Activated T-helper 2 cell treated with anti-CD3 and anti-CD28 coated beads, Interferon-gamma antibody, Interleukin-2, Interleukin-4, amounts not matched to agents 10 μg/mL and 5 μg/mL and 100 μg/mL, durations not matched to agents 14 hours and 24 hours and 36 hours (primary cell): ENCODE measurements around the gene CEACAM8. TPM values are rescaled to one million over a fixed set of nuclear protein-coding genes. Genes with fewer than 3 reads are reported as not detected.
"Not testable (repeated sequence)": the region's sequence is repeated elsewhere in the genome, so short reads cannot be mapped to it uniquely, and the experiment has no call there.

Source experiments
- DNase-seq: peaks from one replicate; pipeline ENCODE4 v3.0.0; 2021; ENCODE audit warnings: low spot score
- H3K27ac Mint-ChIP-seq: one replicate; pipeline ENCODE4 v1.8.0; 2021; ENCODE audit warnings: mixed read lengths
- H3K27me3 Mint-ChIP-seq: one replicate; pipeline ENCODE4 v1.8.0; 2021; ENCODE audit warnings: low read depth, mixed read lengths
- H3K36me3 Mint-ChIP-seq: one replicate; pipeline ENCODE4 v1.8.0; 2021; ENCODE audit warnings: low read depth, mixed read lengths
- H3K4me1 Mint-ChIP-seq: one replicate; pipeline ENCODE4 v1.8.0; 2021; ENCODE audit warnings: low read depth, mixed read lengths
- H3K4me3 Mint-ChIP-seq: one replicate; pipeline ENCODE4 v1.8.0; 2021; ENCODE audit warnings: low read depth, mild to moderate bottlenecking, moderate library complexity, mixed read lengths
- H3K9me3 Mint-ChIP-seq: one replicate; pipeline ENCODE4 v1.8.0; 2021; ENCODE audit warnings: mixed read lengths
- intact Hi-C: fragments of 100-400 bp; cut with micrococcal nuclease; formaldehyde crosslinking; loops from one replicate; pipeline ENCODE4 v1.15.1; 2023
- total RNA-seq: library from RNA; stranded (reverse); gene quantifications from 2 replicates; pipeline ENCODE4 v1.2.3, GENCODE V29; 2022

Gene CEACAM8
- not detected in 2 replicates for total RNA-seq

- intact Hi-C loops, result no loop called here
- no peak for DNase-seq
- peaks cover 8% of the 10 kb centered on the region for H3K27me3 Mint-ChIP-seq
- no peaks in the 10 kb centered on the region for H3K36me3 Mint-ChIP-seq
- no peak within 1 kb of the TSS for H3K4me3 Mint-ChIP-seq
- no peak within 1 kb of the TSS for H3K27ac Mint-ChIP-seq
- H3K4me1 Mint-ChIP-seq, result no peaks in the 10 kb centered on the region
- no peaks in the 10 kb centered on the region for H3K9me3 Mint-ChIP-seq
These were observed at the start of gene CEACAM8 for GRCh38 chr19:42594617-42595489. TSS of gene CEACAM8 (minus strand) at chr19:42594924. CDS start at chr19:42594828, 96 bp downstream.

GRCh38 chr19:42639324-42640092 lies 44.8 kb upstream of the CEACAM8 start:
- H3K9me3 Mint-ChIP-seq, H3K4me1 Mint-ChIP-seq, H3K4me3 Mint-ChIP-seq, H3K27ac Mint-ChIP-seq, DNase-seq, H3K36me3 Mint-ChIP-seq: not testable (repeated sequence)
- peaks cover 10% of the 10 kb centered on the region for H3K27me3 Mint-ChIP-seq
- intact Hi-C loops, result loop anchor here (10.0 kb wide), 1 partner anchor 125 kb away; the partner anchor contains the start of gene PSG8

- Mint-ChIP-seq H3K4me1 (peaks cover 20% of the 10 kb centered on the region), H3K27me3 (peaks cover 5% of the 10 kb centered on the region), H3K4me3 (no peak overlapping the region), H3K36me3 (no peaks in the 10 kb centered on the region), H3K27ac (no peak overlapping the region), H3K9me3 (no peaks in the 10 kb centered on the region)
- intact Hi-C loops, result loop anchor here (10.0 kb wide), 1 partner anchor 130 kb away; the partner anchor contains the start of gene PSG8
- DNase-seq, result no peak
These were observed 40.5 kb upstream of the CEACAM8 start for GRCh38 chr19:42635233-42635539.

- Mint-ChIP-seq H3K9me3 (peaks cover 3% of the 10 kb centered on the region), H3K27me3 (peaks cover 5% of the 10 kb centered on the region), H3K4me1 (peaks cover 23% of the 10 kb centered on the region), H3K36me3 (peaks cover 3% of the 10 kb centered on the region), H3K4me3 (no peak overlapping the region), H3K27ac (peak overlapping the region; percentile 75)
- intact Hi-C loops, result loop anchor here (10.0 kb wide), 1 partner anchor 130 kb away; the partner anchor contains the start of gene PSG8
- DNase-seq, result peak; percentile 39
These were observed 39.9 kb upstream of the CEACAM8 start for GRCh38 chr19:42634409-42635232.

DNA sequence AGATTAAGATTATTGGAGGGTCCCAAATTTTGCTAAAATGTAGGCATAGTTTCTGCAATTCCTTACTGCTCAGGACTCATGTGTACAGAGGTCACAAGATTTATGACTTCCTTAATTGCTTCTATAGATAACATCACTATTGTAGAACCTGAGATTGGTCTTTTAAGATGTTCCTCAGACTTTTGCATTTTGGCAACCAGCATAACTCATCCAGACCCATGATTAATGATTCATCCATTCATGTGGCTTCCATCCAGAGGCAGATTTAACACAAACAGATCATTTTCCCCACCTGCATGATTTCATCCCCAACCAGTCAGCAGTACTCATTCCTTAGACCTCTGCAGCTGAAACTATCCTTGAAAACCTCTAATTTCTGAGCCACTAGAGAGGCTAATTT lies 34.5 kb upstream of the CEACAM8 start:
- Mint-ChIP-seq H3K27me3 (no peaks in the 10 kb centered on the region), H3K4me3 (no peak overlapping the region), H3K9me3 (peaks cover 13% of the 10 kb centered on the region), H3K27ac (peak overlapping the region; percentile 97), H3K4me1 (peaks cover 40% of the 10 kb centered on the region), H3K36me3 (peaks cover 7% of the 10 kb centered on the region)
- DNase-seq, result no peak
- intact Hi-C loops, result loop anchor here (5.0 kb wide), 1 partner anchor 772 kb away; no protein-coding TSS in a partner anchor

DNA sequence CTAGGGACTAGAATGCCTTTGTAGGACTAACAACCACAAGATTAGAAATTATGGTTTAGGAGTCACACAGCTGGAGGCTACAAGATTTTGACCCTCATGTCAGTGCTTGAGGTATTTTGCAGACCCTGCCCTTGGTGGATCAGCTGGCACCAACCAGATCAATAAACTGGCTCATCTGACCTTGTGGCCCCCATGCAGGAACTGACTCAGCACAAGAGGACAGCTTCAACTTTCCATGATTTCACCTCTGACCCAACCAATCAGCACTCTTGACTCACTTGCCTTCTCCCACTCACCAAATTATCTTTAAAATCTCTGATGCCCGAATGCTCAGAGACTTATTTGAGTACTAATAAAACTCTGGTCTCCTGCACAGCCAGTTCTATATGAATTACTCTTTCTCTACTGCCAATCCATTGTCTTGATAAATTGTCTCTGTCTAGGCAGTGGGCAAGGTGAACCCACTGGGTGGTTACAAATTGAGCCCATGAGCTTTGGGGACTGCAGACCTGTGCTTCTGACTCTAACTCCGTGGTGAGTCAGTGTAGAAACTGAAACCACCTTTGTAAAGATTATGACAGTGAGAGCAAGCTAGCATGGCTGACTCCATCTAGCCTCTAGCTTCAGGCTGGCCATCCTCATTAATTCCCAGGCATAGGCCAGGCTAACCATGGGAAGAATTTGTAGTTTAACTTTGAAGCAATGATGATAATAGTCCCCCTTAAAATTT lies 33.9 kb upstream of the CEACAM8 start:
- intact Hi-C loops, result loop anchor here (1.0 to 5.0 kb wide), 3 partner anchors 9 to 771 kb away; no protein-coding TSS in a partner anchor
- H3K9me3 Mint-ChIP-seq, result peaks cover 13% of the 10 kb centered on the region
- H3K4me3 Mint-ChIP-seq, result peak overlapping the region; percentile 54
- H3K27ac Mint-ChIP-seq, result peak overlapping the region; percentile 97
- H3K4me1 Mint-ChIP-seq, result peaks cover 36% of the 10 kb centered on the region
- peaks cover 7% of the 10 kb centered on the region for H3K36me3 Mint-ChIP-seq
- DNase-seq, result peak; percentile 17
- peaks cover 2% of the 10 kb centered on the region for H3K27me3 Mint-ChIP-seq

DNA sequence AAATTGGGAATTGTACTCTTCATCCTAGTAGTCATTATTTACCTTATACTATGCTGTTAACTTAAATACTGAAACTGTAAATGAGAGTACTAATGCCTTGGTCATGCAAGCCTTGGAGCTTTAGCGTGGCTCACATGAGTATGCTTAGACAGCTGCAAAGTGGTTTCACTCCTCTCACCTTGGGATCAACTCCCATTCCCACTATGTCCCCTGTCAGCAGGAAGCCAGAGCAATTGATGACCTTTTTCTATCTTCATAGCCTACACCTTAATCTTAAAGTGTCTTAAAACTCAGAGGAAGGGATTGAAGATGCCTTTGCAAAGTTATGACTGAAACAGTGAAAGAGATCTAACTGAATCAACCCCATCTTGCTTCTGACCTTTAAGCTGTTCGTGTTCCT lies 33.2 kb upstream of the CEACAM8 start:
- peak overlapping the region; percentile 54 for H3K4me3 Mint-ChIP-seq
- H3K27ac Mint-ChIP-seq, result peak overlapping the region; percentile 97
- peaks cover 13% of the 10 kb centered on the region for H3K9me3 Mint-ChIP-seq
- DNase-seq, result no peak
- peaks cover 2% of the 10 kb centered on the region for H3K27me3 Mint-ChIP-seq
- intact Hi-C loops, result loop anchor here (1.0 to 5.0 kb wide), 3 partner anchors 9 to 771 kb away; no protein-coding TSS in a partner anchor
- peaks cover 7% of the 10 kb centered on the region for H3K36me3 Mint-ChIP-seq
- H3K4me1 Mint-ChIP-seq, result peaks cover 34% of the 10 kb centered on the region

DNA sequence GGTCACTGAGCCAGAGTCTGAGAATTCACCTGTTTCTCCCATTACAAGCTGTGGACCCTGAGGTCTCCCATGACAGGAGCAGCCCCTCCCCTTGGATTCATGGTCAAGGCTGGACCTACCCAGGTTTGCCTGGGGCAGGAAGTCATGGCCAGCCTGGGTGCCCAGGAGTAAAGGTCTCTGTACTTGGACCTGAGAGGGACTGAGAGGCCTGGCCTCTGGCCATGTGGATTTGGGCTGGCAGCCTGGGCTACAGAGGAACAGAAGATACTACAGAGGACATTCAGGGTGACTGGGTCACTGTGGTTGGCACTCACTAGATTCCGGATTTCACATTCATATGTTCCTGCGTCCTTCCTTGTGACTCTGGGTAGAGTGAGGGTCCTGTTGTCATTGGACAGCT lies 31.5 kb upstream of the CEACAM8 start:
- peaks cover 7% of the 10 kb centered on the region for H3K36me3 Mint-ChIP-seq
- peaks cover 2% of the 10 kb centered on the region for H3K27me3 Mint-ChIP-seq

DNA sequence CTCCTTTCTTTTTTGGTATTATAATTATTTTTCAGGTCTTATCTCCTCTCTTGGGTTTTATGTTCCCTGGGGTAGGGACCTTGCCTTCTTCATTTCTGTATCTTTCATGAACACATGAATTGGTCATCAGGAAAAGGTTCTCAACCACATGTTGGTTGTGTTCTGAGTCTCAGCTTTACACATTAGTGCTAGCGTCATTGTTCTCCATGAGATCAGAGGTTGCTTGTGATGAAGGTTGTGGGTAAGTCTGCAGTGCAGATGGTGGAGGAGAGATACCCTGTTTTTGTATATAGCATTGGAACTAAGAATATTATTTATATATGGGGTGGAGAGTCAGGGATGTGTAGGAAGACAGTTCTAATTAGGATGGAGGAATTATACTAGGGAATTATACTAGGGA lies 24.5 kb upstream of the CEACAM8 start:
- peaks cover 16% of the 10 kb centered on the region for H3K27me3 Mint-ChIP-seq
- no peak overlapping the region for H3K4me3 Mint-ChIP-seq
- no peak for DNase-seq
- intact Hi-C loops, result loop anchor here (1.0 kb wide), 1 partner anchor 9 kb away; no protein-coding TSS in a partner anchor
- no peaks in the 10 kb centered on the region for H3K36me3 Mint-ChIP-seq
- H3K4me1 Mint-ChIP-seq, result peaks cover 10% of the 10 kb centered on the region
- H3K9me3 Mint-ChIP-seq, result no peaks in the 10 kb centered on the region
- H3K27ac Mint-ChIP-seq, result peak overlapping the region; percentile 10

More for the DNA sequence above, 31.5 kb upstream of the CEACAM8 start:
- intact Hi-C loops, result loop anchor here (5.0 kb wide), 1 partner anchor 769 kb away; no protein-coding TSS in a partner anchor
- Mint-ChIP-seq H3K27ac (no peak overlapping the region), H3K4me3 (no peak overlapping the region), H3K4me1 (peaks cover 34% of the 10 kb centered on the region), H3K9me3 (peaks cover 13% of the 10 kb centered on the region)
- no peak for DNase-seq

DNA sequence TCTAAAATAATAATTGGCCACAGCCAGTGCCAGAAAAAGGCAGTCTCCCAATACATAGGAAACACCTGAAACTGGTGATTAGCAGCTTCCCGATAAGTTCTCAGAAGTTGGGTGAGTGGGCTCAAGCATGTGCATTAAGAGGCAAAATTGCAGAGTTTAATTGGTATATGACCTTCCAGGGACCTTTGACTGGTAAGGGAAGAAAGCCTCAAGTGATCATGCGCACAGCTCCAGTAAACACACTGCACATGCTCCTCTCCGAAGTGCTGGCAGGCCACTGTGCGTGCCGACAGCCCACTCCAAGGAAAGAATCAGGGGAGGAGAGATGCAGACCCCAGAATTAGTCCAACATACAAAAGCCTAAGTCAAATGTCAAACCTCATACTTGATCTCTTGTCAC lies 18.9 kb upstream of the CEACAM8 start:
- peaks cover 14% of the 10 kb centered on the region for H3K27me3 Mint-ChIP-seq
- no peaks in the 10 kb centered on the region for H3K4me1 Mint-ChIP-seq
- intact Hi-C loops, result no loop called here
- no peak overlapping the region for H3K4me3 Mint-ChIP-seq
- H3K9me3 Mint-ChIP-seq, result no peaks in the 10 kb centered on the region
- no peak overlapping the region for H3K27ac Mint-ChIP-seq
- no peak for DNase-seq
- H3K36me3 Mint-ChIP-seq, result no peaks in the 10 kb centered on the region

DNA sequence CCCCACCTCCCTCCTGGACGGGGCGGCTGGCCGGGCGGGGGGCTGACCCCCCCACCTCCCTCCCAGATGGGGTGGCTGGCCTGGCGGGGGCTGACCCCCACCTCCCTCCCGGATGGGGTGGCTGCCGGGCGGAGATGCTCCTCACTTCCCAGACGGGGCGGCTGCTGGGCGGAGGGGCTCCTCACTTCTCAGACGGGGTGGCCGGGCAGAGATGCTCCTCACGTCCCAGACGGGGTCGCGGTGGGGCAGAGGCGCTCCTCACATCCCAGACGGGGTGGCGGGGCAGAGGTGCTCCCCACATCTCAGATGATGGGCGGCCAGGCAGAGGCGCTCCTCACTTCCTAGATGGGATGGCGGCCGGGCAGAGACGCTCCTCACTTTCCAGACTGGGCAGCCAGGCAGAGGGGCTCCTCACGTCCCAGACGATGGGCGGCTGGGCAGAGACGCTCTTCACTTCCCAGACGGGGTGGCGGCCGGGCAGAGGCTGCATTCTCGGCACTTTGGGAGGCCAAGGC lies 15.7 kb upstream of the CEACAM8 start:
- peaks cover 13% of the 10 kb centered on the region for H3K27me3 Mint-ChIP-seq
- H3K9me3 Mint-ChIP-seq, H3K27ac Mint-ChIP-seq, H3K36me3 Mint-ChIP-seq, intact Hi-C loops, DNase-seq, H3K4me3 Mint-ChIP-seq, H3K4me1 Mint-ChIP-seq: not testable (repeated sequence)
